Stimulated activated CD4-positive, alpha-beta T cell treated with anti-CD3 and anti-CD28 coated beads, Interleukin-4, amount 100 ng/mL, for 24 hours (primary cell): ENCODE data around the gene TRMT1.
"Not testable (repeated sequence)": the region's sequence is repeated elsewhere in the genome, so short reads cannot be mapped to it uniquely, and the experiment has no call there.

Experiments used
- DNase-seq: peaks from one replicate; pipeline ENCODE4 v3.0.0-alpha.2; 2020

Gene TRMT1

GRCh38 chr19:13116282-13117175, at the start of gene TRMT1:
Gene TRMT1, minus strand, starts transcription at chr19:13116740. Its CDS starts 341 bp downstream, at chr19:13116399.
- DNase-seq, result peak; percentile 96

- DNase-seq, result not testable (repeated sequence)
Observed at GRCh38 chr19:13166151-13166550, 49.6 kb upstream of the TRMT1 start.

GRCh38 chr19:13165162-13165997, 48.8 kb upstream of the TRMT1 start:
- DNase-seq, result no peak

- DNase-seq, result peak; percentile 37
Observed at GRCh38 chr19:13164343-13165161, 48.0 kb upstream of the TRMT1 start.

- DNase-seq, result peak; percentile 44
Observed at GRCh38 chr19:13163609-13164342, 47.2 kb upstream of the TRMT1 start.

- DNase-seq, result peak; percentile 87
Observed at GRCh38 chr19:13162724-13163608, 46.4 kb upstream of the TRMT1 start.

GRCh38 chr19:13160557-13160956, 44.0 kb upstream of the TRMT1 start:
- DNase-seq, result no peak

GRCh38 chr19:13159713-13160112, 43.2 kb upstream of the TRMT1 start:
- no peak for DNase-seq

GRCh38 chr19:13155472-13156359, 39.2 kb upstream of the TRMT1 start:
- peak; percentile 58 for DNase-seq

GRCh38 chr19:13154911-13155471, 38.5 kb upstream of the TRMT1 start:
- DNase-seq, result peak; percentile 82

GRCh38 chr19:13154241-13154778, 37.8 kb upstream of the TRMT1 start:
- peak; percentile 69 for DNase-seq

GRCh38 chr19:13153569-13154240, 37.2 kb upstream of the TRMT1 start:
- no peak for DNase-seq

- peak; percentile 98 for DNase-seq
Observed at GRCh38 chr19:13152974-13153568, 36.5 kb upstream of the TRMT1 start.

- DNase-seq, result no peak
Observed at GRCh38 chr19:13152356-13152973, 35.9 kb upstream of the TRMT1 start.

- DNase-seq, result peak; percentile 96
Observed at GRCh38 chr19:13151605-13152355, 35.2 kb upstream of the TRMT1 start.

- peak; percentile 27 for DNase-seq
Observed at GRCh38 chr19:13150931-13151604, 34.5 kb upstream of the TRMT1 start.
